ENCODE measurements around the gene TMEM139.

TMEM139 gene

DNA sequence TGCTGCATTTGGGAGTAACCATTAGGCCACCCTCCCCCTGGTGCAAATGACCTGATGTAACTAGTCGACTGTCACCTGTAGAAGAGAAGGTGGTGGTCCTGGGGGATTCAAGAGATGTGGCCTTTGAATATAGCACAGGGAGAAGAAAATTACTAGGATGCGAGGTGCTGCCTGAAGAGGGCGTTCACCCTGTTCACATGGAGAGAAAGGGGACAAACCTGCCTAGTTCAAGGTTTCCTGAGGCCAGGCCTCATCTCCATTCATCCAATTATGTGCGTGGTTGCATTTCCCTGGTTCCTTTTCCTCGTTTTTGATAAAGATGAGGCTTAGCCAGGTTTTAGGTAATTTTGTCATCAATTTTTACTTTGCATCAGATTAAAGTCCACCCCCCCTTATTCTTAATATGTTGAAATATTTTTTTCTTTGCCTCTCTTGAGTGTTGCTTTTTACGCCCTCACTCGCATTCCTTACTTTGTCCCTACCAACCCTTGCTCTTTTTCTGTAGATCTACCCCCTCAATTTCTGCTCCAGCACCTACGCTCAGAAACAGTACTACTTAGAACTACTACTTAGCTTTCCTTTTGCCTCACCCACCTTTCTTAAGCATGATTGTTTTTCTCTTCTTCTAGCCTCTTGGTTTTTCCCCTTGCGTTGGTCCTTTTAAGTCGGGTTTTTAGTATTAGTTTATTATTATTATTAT is 44.9 kb downstream of the TMEM139 start:
- no peak for DNase-seq

DNA sequence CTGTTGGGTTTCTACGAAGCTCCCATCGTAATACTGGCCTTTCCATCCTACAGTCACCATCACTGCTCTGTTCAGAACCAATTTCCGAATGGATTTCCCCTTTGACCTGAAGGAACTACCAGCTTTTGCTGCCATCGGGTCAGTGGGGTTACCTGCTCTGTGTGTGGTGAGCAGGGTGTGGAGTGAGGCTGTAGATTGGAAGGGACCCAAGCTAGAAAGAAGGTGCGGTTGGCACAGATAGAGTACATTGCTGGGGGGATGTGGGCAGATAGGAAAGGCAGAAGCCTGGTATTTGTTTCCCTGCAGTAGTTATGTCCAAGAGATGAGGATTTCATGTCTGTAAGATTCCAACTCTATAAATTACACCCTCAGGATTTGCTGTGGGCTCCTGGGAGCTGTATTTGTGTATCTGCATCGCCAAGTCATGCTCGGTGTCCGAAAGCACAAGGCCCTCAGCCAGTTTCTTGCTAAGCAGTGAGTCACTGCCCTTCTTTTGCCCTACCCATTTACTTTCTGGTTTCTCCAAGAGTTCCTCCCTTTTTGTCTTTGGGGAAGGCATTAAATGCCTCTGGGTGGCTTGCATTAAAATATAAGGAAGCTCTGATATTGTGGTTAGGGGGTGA is 46.5 kb downstream of the TMEM139 start:
- DNase-seq, result no peak

DNA sequence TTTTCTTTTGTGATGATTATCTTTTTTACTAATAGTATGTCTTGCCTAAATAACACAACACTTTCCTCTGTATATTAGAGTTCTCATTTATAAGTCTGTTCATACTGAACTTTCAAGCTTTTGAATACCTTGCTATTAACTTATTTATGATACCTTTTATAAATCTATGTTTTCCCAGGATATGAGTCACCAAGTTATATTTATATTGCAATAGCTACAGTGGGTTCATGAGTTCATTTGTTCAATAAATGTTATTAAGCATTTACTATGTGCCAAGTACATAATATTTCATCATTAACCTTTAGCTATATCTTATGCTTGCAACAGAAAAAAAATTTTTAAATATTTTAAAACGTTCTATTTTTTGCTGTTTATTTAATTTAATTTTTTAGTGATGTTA is 49.5 kb downstream of the TMEM139 start:
- DNase-seq, result no peak

DNA sequence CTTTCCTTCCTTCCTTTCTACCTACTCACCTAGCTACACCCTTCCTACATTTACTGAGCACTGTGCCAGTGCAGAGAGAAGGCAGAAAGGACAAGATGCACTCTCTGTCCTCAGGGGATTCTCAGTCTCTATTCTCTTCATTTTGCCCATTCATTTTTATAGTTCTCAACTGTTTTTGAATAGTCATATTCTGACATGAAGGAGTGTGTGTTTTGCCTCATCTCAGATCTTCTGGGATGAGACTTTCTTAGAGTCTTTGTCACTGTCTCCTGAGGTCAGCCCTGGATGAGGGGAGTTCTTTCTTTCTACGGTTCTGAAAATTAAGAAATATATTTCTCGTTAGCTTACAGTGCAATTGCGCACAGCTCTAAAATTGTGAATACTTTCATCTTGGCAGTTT is 52.5 kb downstream of the TMEM139 start:
- DNase-seq, result no peak
